ENCODE measurements around the gene THSD4. TPM values are rescaled to one million over a fixed set of nuclear protein-coding genes. Genes with fewer than 3 reads are reported as not detected.

The THSD4 gene
- total and polyA plus RNA-seq, 2 of the 4 experiments (the other 2 are of a cell fraction): 25.5 to 31.1 TPM

DNA sequence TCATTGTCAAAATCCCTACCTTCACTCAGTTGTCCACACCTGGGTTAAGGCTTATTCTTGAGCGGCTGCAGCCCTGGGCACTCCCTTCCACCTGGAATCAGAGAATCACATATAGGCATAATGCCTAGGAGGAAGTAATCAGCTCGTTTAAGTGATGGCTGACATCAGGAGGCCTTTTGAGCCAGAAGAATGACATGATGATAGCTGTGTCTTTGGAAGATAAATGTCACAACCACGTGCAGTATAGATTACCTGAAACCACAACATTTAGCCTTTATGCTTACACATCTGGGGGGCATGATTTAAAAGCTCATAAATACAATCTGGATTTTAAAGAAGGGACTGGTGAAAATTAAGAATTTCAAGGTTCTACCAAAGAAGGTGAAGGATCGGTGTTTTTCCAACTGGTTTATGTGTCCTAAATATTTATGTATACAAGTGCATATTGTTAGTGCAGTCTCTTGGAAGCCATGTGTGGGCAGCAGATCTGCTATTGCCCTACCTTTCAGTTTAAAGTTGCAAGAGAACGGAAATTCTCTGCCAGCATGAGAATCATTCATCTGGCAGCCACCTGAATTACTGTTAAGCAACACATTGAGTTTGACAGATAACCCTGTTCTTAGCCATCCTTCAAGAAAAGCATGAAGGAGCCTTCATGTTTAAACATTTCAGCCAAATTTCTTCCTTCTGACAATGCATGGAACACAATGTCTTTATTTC lies 531.7 kb downstream of the THSD4 start:
- no peaks in the 10 kb centered on the region for H3K27me3 ChIP-seq (ENCODE audit: control insufficient read depth, insufficient read depth, low read length)
- H4K5ac ChIP-seq (ENCODE audit: low read depth, low read length): no peak overlapping the region
- no TSS peak for BruUV-seq (replicated peaks)
- no peak overlapping the region for H4K8ac ChIP-seq (ENCODE audit: low read depth in 2 of 2, low read length in 2 of 2)
- H3K79me1 ChIP-seq (ENCODE audit: low read depth in 1 of 2, low read length in 2 of 2): peaks cover 0 to 2% of the 10 kb centered on the region in 2 experiments; a peak in 1 of 4 replicates
- WGBS, 2 experiments (ENCODE audit: extremely low coverage in 2 of 2, insufficient read length in 1 of 2): no CpG with 5 or more reads among the region's 5 CpGs
- TF ChIP-seq MXI1 (IDR thresholded peaks at IDR 0.05; ENCODE audit: borderline replicate concordance, low read depth, low read length): no peak
- POLR2A ChIA-PET (ENCODE audit: unreplicated experiment): no interaction called here
- H3K14ac ChIP-seq (replicated peaks; ENCODE audit: low read depth, low read length): no peak overlapping the region
- peaks cover 3% of the 10 kb centered on the region for H3K4me1 ChIP-seq (ENCODE audit: control insufficient read depth, insufficient read depth, low read length)
- no peak overlapping the region for H2AFZ ChIP-seq (replicated peaks; ENCODE audit: low read length, poor library complexity)
- no peak overlapping the region for H2BK5ac ChIP-seq (ENCODE audit: low read depth, low read length, poor library complexity, severe bottlenecking)
- peaks cover 5% of the 10 kb centered on the region; the same call in 1 of the 2 replicates for H4K20me1 ChIP-seq (ENCODE audit: insufficient read depth, low read length)
- no peak overlapping the region for H2AK5ac ChIP-seq (ENCODE audit: low read depth, low read length)
- no peak overlapping the region for H2AK9ac ChIP-seq (replicated peaks; ENCODE audit: low read depth, low read length, poor library complexity)
- H3K56ac ChIP-seq (ENCODE audit: extremely low read depth, insufficient read depth, low read length): no peak overlapping the region
- H3K4me3 ChIP-seq (ENCODE audit: insufficient read depth, low read depth, low read length): no peak overlapping the region
- H2BK20ac ChIP-seq (ENCODE audit: low read depth, low read length): no peak overlapping the region
- CTCF ChIA-PET: interaction anchor here (0.6 to 1.6 kb wide), 2 partner anchors 72 to 92 kb away, joined by 3 read pairs; no protein-coding TSS in a partner anchor
- H3K36me3 ChIP-seq (ENCODE audit: control insufficient read depth, insufficient read depth, low read length): no peaks in the 10 kb centered on the region
- H3K9me3 ChIP-seq (ENCODE audit: control insufficient read depth, insufficient read depth, low read length): no peaks in the 10 kb centered on the region
- no peak overlapping the region for H3K23ac ChIP-seq (ENCODE audit: low read depth, low read length)
- no peak overlapping the region for H4K91ac ChIP-seq (ENCODE audit: insufficient read depth, low read depth, low read length)
- no peak overlapping the region for H3K4me2 ChIP-seq (ENCODE audit: low read depth, low read length)
- dilution Hi-C loops (cut with HindIII; ENCODE audit: low sequenced_read_pairs, unreplicated experiment) (no loop called here), intact Hi-C loops (cut with micrococcal nuclease) (no loop called here), in situ Hi-C loops (cut with MboI; ENCODE audit: low sequenced_read_pairs) (no loop called here)
- ATAC-seq (ENCODE audit: low read depth): no peak
- no peak overlapping the region for H3K27ac ChIP-seq (ENCODE audit: insufficient read depth, low read length)
- H3K4ac ChIP-seq (ENCODE audit: low read depth, low read length): no peak overlapping the region
- H2BK15ac ChIP-seq (ENCODE audit: low read depth, low read length): no peak overlapping the region
- H3K9ac ChIP-seq (ENCODE audit: low read depth, low read length): no peak overlapping the region
- peaks cover 6% of the 10 kb centered on the region; the same call in 1 of the 2 replicates for H3K9me1 ChIP-seq (ENCODE audit: insufficient read depth, low read length)
- no peak overlapping the region for H2BK120ac ChIP-seq (ENCODE audit: low read depth, low read length)
- no peak for DNase-seq
- no peak overlapping the region for H3K18ac ChIP-seq (ENCODE audit: low read depth, low read length)

All from IMR-90 (cell line).